HG03354 (cell line): ENCODE results near the gene ARHGAP8.
"Not testable (repeated sequence)": the region's sequence is repeated elsewhere in the genome, so short reads cannot be mapped to it uniquely, and the experiment has no call there.

ENCODE experiments used
- ATAC-seq: cut with Tn5 transposase; IDR thresholded peaks from one replicate; pipeline ENCODE4 v1.9.1; 2021; ENCODE audit warnings: mild to moderate bottlenecking; ENCODE audit not compliant: unreplicated experiment, poor library complexity, severe bottlenecking

Gene ARHGAP8

GRCh38 chr22:44845796-44846720, 93.7 kb downstream of the ARHGAP8 start:
- ATAC-seq: no peak

- no peak for ATAC-seq
These were observed 94.4 kb downstream of the ARHGAP8 start for GRCh38 chr22:44846726-44847275.

- ATAC-seq: no peak
These were observed 95.0 kb downstream of the ARHGAP8 start for GRCh38 chr22:44847380-44847779.

GRCh38 chr22:44847892-44848291, 95.5 kb downstream of the ARHGAP8 start:
- no peak for ATAC-seq

- no peak for ATAC-seq
These were observed 95.9 kb downstream of the ARHGAP8 start for GRCh38 chr22:44848296-44848741.

- no peak for ATAC-seq
These were observed 96.5 kb downstream of the ARHGAP8 start for GRCh38 chr22:44848791-44849420.

- ATAC-seq: no peak
These were observed 98.6 kb downstream of the ARHGAP8 start for GRCh38 chr22:44850946-44851345.

- not testable (repeated sequence) for ATAC-seq
These were observed 102.3 kb downstream of the ARHGAP8 start for GRCh38 chr22:44854641-44855040.

- no peak for ATAC-seq
These were observed 103.5 kb downstream of the ARHGAP8 start for GRCh38 chr22:44855855-44856254.

GRCh38 chr22:44858819-44859218, 106.4 kb downstream of the ARHGAP8 start:
- ATAC-seq: not testable (repeated sequence)

- no peak for ATAC-seq
These were observed 107.3 kb downstream of the ARHGAP8 start for GRCh38 chr22:44859641-44860040.

GRCh38 chr22:44860311-44860710, 107.9 kb downstream of the ARHGAP8 start:
- ATAC-seq: no peak

GRCh38 chr22:44861245-44861644, 108.9 kb downstream of the ARHGAP8 start:
- no peak for ATAC-seq

- no peak for ATAC-seq
These were observed 109.9 kb downstream of the ARHGAP8 start for GRCh38 chr22:44862281-44862680.

- no peak for ATAC-seq
These were observed 110.8 kb downstream of the ARHGAP8 start for GRCh38 chr22:44862981-44863860.

- ATAC-seq: no peak
These were observed 113.0 kb downstream of the ARHGAP8 start for GRCh38 chr22:44865193-44866057.

- ATAC-seq: no peak
These were observed 116.8 kb downstream of the ARHGAP8 start for GRCh38 chr22:44869196-44869595.

GRCh38 chr22:44870021-44870420, 117.6 kb downstream of the ARHGAP8 start:
- no peak for ATAC-seq

- no peak for ATAC-seq
These were observed 119.4 kb downstream of the ARHGAP8 start for GRCh38 chr22:44871782-44872181.
